ENCODE data around the gene C1QL2.

GRCh38 chr2:119190321-119191111 is 32.0 kb upstream of the C1QL2 start:
- TF ChIP-seq EZH2phosphoT487 (IDR thresholded peaks at IDR 0.05; ENCODE audit: unreplicated experiment) (no peak), POLR2AphosphoS5 (IDR thresholded peaks at IDR 0.05; ENCODE audit: low read depth) (no peak), CTCF (conservative IDR thresholded peaks at IDR 0.05; ENCODE audit: low read depth in 2 of 2) (no peak), EZH2 (IDR thresholded peaks at IDR 0.05; ENCODE audit: low read depth, unreplicated experiment) (no peak), STAT1 (IDR thresholded peaks at IDR 0.05; ENCODE audit: unreplicated experiment) (no peak), REST (IDR thresholded peaks at IDR 0.05; ENCODE audit: unreplicated experiment) (no peak), ZNF114 (CRISPR knock-in tag; IDR thresholded peaks at IDR 0.05) (no peak)
- TF ChIP-seq, protein P1, sequence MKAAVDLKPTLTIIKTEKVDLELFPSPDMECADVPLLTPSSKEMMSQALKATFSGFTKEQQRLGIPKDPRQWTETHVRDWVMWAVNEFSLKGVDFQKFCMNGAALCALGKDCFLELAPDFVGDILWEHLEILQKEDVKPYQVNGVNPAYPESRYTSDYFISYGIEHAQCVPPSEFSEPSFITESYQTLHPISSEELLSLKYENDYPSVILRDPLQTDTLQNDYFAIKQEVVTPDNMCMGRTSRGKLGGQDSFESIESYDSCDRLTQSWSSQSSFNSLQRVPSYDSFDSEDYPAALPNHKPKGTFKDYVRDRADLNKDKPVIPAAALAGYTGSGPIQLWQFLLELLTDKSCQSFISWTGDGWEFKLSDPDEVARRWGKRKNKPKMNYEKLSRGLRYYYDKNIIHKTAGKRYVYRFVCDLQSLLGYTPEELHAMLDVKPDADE (IDR thresholded peaks at IDR 0.05), result no peak

All from GM23338 (cell line).